HEK293 (cell line): ENCODE data around the gene CA5B.
"Not testable (repeated sequence)": the region's sequence is repeated elsewhere in the genome, so short reads cannot be mapped to it uniquely, and the experiment has no call there.

ENCODE experiments used
- CTCF ChIA-PET: fragments of 350-600 bp; formaldehyde crosslinking; extraction: SDS; loops from one replicate; lab custom pipeline; 2021; ENCODE audit warnings: antibody characterized with exemption; lab: Yijun Ruan, JAX
- POLR2A ChIA-PET: fragments of 300-600 bp; formaldehyde crosslinking; extraction: SDS; loops from one replicate; lab custom pipeline; 2020; ENCODE audit warnings: antibody characterized with exemption, inconsistent platforms; lab: Yijun Ruan, JAX
- H3K27ac ChIP-seq: fragments of 200-500 bp; sonication (Bioruptor generic); 2 replicates; pipeline ENCODE4 v1.5.1; 2014; ENCODE audit warnings: low read depth, low read length, control low read depth, inconsistent platforms; ENCODE audit errors: extremely low read depth
- H3K36me3 ChIP-seq, 2 experiments: fragments of 200-500 bp in 1 of 2; sonication (Bioruptor generic) in 1 of 2; 1 replicate in 1 of 2; 2 replicates in 1 of 2; pipeline ENCODE4 v1.5.1; 2014 to 2017; ENCODE audit warnings: inconsistent platforms in 2 of 2, low read length in 2 of 2; ENCODE audit not compliant: control insufficient read depth in 2 of 2, insufficient read depth in 1 of 2
- H3K4me1 ChIP-seq: fragments of 200-500 bp; sonication (Bioruptor generic); 2 replicates; pipeline ENCODE4 v1.5.1; 2014; ENCODE audit warnings: mild to moderate bottlenecking, low read length, inconsistent platforms; ENCODE audit not compliant: control insufficient read depth, insufficient read depth
- H3K4me3 ChIP-seq: 2 replicates; pipeline ENCODE4 v1.5.1; 2011; ENCODE audit warnings: low read depth, mild to moderate bottlenecking, control low read depth, low read length, moderate library complexity
- H3K9me3 ChIP-seq: fragments of 200-500 bp; sonication (Bioruptor generic); 2 replicates; pipeline ENCODE4 v1.5.1; 2014; ENCODE audit warnings: low read depth, low read length, inconsistent platforms; ENCODE audit not compliant: control insufficient read depth, insufficient read depth
- BCL6B ChIP-seq: fragments of 450-650 bp; formaldehyde crosslinking; IDR thresholded peaks from 2 replicates; pipeline ENCODE4 v1.5.1; 2017; ENCODE audit warnings: missing biosample characterization, missing genetic modification characterization
- GLIS1 ChIP-seq: fragments of 450-650 bp; formaldehyde crosslinking; IDR thresholded peaks from 2 replicates; pipeline ENCODE4 v1.5.1; 2016; ENCODE audit warnings: missing biosample characterization, missing genetic modification characterization
- OSR2 ChIP-seq: fragments of 450-650 bp; formaldehyde crosslinking; IDR thresholded peaks from 2 replicates; pipeline ENCODE4 v1.5.1; 2016; ENCODE audit warnings: missing biosample characterization, missing genetic modification characterization
- ZNF10 ChIP-seq: fragments of 450-650 bp; formaldehyde crosslinking; IDR thresholded peaks from 2 replicates; pipeline ENCODE4 v1.5.1; 2017; ENCODE audit warnings: missing biosample characterization, missing genetic modification characterization
- ZNF174 ChIP-seq: fragments of 450-650 bp; formaldehyde crosslinking; IDR thresholded peaks from 2 replicates; pipeline ENCODE4 v1.5.0; 2017; ENCODE audit warnings: missing biosample characterization, mild to moderate bottlenecking, missing genetic modification characterization
- ZNF184 ChIP-seq: fragments of 450-650 bp; IDR thresholded peaks from 2 replicates; pipeline ENCODE4 v1.5.1; 2018; ENCODE audit warnings: missing biosample characterization, mild to moderate bottlenecking, missing genetic modification characterization
- ZNF202 ChIP-seq: fragments of 450-650 bp; formaldehyde crosslinking; IDR thresholded peaks from 2 replicates; pipeline ENCODE4 v1.5.1; 2016; ENCODE audit warnings: missing biosample characterization, missing genetic modification characterization, borderline replicate concordance
- ZNF214 ChIP-seq: fragments of 450-650 bp; formaldehyde crosslinking; IDR thresholded peaks from 2 replicates; pipeline ENCODE4 v1.5.1; 2017; ENCODE audit warnings: missing biosample characterization, mild to moderate bottlenecking, missing genetic modification characterization, borderline replicate concordance
- ZNF501 ChIP-seq: fragments of 450-650 bp; formaldehyde crosslinking; IDR thresholded peaks from 2 replicates; pipeline ENCODE4 v1.5.1; 2016; ENCODE audit warnings: missing biosample characterization, missing genetic modification characterization
- ZNF518A ChIP-seq: fragments of 450-650 bp; formaldehyde crosslinking; conservative IDR thresholded peaks from 2 replicates; pipeline ENCODE4 v1.5.1; 2016; ENCODE audit warnings: low read depth, missing biosample characterization, missing genetic modification characterization
- ZNF548 ChIP-seq: fragments of 450-650 bp; formaldehyde crosslinking; IDR thresholded peaks from 2 replicates; pipeline ENCODE4 v1.5.1; 2016; ENCODE audit warnings: missing biosample characterization, missing genetic modification characterization
- TF ChIP-seq, protein P1 (sequence below): fragments of 450-650 bp; formaldehyde crosslinking; IDR thresholded peaks from 2 replicates; pipeline ENCODE4 v1.5.1; 2016; ENCODE audit warnings: missing biosample characterization, missing genetic modification characterization
- TF ChIP-seq, protein P2 (sequence below): fragments of 450-650 bp; formaldehyde crosslinking; IDR thresholded peaks from 2 replicates; pipeline ENCODE4 v1.5.1; 2016; ENCODE audit warnings: missing biosample characterization, missing genetic modification characterization
- TF ChIP-seq, protein P3 (sequence below): fragments of 450-650 bp; formaldehyde crosslinking; IDR thresholded peaks from 2 replicates; pipeline ENCODE4 v1.5.1; 2017; ENCODE audit warnings: missing biosample characterization, missing genetic modification characterization

CA5B gene

GRCh38 chrX:15702488-15703371 is 35.3 kb upstream of the CA5B start (continued):
- no peak for TF ChIP-seq GLIS1 (tag by site-specific recombination)
- TF ChIP-seq ZNF548 = no peak
- no peak for TF ChIP-seq ZNF501 (tag by site-specific recombination)
- no peak for TF ChIP-seq ZNF214 (tag by site-specific recombination)

DNA sequence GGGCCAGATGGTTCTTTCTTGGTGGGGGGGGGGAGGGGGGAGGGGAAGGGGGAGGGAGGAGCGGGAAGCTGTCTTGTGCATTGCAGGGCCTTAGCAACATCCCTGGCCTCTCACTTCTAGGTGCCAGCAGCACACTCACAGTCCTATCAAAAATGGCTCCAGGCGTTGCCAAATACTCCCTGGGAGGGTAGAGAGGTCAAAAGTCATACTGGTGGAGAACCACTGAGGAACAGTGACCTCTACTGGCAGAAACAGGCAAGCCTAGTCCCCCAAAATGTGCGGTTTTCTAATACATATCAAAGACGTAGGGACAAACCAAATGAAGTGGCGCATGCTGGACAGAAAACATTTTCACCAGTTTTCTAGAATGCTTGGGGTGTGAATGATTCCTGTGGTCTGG is 34.3 kb upstream of the CA5B start:
- H3K4me3 ChIP-seq, H3K9me3 ChIP-seq, CTCF ChIA-PET, H3K4me1 ChIP-seq, H3K27ac ChIP-seq: not testable (repeated sequence)
- peaks cover 5 to 30% of the 10 kb centered on the region in 2 experiments for H3K36me3 ChIP-seq
- POLR2A ChIA-PET = interaction anchor here (0.6 kb wide), 1 partner anchor 25 kb away, joined by 5 read pairs; no protein-coding TSS in a partner anchor

- H3K9me3 ChIP-seq, H3K4me3 ChIP-seq, POLR2A ChIA-PET, H3K27ac ChIP-seq, H3K4me1 ChIP-seq, CTCF ChIA-PET: not testable (repeated sequence)
- H3K36me3 ChIP-seq = peaks cover under 1 to 30% of the 10 kb centered on the region in 2 experiments; a peak in 2 of 3 replicates
Measured at GRCh38 chrX:15704273-15704672, 33.8 kb upstream of the CA5B start.

DNA sequence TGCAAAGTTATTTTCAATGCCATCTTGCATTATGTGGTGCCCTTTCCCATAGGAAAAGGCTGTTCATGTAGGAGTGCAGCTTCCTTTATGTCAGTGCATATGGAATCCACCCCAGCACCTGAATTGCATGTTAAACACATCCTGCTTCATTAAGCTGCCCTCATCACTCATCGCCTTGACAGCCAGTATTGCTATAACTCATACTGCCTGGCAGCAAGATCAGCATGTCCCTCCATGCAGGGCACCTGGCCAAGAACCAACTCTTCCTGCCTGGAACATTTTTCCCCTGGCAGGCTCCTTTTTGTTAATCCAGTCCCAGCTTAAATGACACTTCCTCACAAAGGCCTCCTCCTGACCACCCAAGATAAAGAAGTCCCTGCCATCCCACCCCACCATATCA is 23.5 kb upstream of the CA5B start:
- Histone ChIP-seq H3K27ac (no peak overlapping the region), H3K4me3 (no peak overlapping the region), H3K9me3 (no peaks in the 10 kb centered on the region; the same call in 1 of the 2 replicates), H3K36me3 (no peaks in the 10 kb centered on the region), H3K4me1 (no peaks in the 10 kb centered on the region)
- ChIA-PET CTCF (interaction anchor here (1.3 kb wide), 1 partner anchor 27 kb away, joined by 4 read pairs; no protein-coding TSS in a partner anchor), POLR2A (interaction anchor here (1.1 kb wide), 1 partner anchor 238 kb away, joined by 3 read pairs; no protein-coding TSS in a partner anchor)
- TF ChIP-seq, protein P1, sequence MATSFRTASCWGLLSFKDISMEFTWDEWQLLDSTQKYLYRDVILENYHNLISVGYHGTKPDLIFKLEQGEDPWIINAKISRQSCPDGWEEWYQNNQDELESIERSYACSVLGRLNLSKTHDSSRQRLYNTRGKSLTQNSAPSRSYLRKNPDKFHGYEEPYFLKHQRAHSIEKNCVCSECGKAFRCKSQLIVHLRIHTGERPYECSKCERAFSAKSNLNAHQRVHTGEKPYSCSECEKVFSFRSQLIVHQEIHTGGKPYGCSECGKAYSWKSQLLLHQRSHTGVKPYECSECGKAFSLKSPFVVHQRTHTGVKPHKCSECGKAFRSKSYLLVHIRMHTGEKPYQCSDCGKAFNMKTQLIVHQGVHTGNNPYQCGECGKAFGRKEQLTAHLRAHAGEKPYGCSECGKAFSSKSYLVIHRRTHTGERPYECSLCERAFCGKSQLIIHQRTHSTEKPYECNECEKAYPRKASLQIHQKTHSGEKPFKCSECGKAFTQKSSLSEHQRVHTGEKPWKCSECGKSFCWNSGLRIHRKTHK (tag by site-specific recombination) = no peak
- TF ChIP-seq ZNF174 (tag by site-specific recombination) (no peak), ZNF184 (no peak), OSR2 (tag by site-specific recombination) (no peak), BCL6B (tag by site-specific recombination) (no peak), ZNF202 (tag by site-specific recombination) (no peak), ZNF10 (tag by site-specific recombination) (no peak), ZNF518A (tag by site-specific recombination) (no peak)
- TF ChIP-seq, protein P2, sequence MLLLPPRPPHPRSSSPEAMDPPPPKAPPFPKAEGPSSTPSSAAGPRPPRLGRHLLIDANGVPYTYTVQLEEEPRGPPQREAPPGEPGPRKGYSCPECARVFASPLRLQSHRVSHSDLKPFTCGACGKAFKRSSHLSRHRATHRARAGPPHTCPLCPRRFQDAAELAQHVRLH (tag by site-specific recombination) = no peak
- TF ChIP-seq, protein P3, sequence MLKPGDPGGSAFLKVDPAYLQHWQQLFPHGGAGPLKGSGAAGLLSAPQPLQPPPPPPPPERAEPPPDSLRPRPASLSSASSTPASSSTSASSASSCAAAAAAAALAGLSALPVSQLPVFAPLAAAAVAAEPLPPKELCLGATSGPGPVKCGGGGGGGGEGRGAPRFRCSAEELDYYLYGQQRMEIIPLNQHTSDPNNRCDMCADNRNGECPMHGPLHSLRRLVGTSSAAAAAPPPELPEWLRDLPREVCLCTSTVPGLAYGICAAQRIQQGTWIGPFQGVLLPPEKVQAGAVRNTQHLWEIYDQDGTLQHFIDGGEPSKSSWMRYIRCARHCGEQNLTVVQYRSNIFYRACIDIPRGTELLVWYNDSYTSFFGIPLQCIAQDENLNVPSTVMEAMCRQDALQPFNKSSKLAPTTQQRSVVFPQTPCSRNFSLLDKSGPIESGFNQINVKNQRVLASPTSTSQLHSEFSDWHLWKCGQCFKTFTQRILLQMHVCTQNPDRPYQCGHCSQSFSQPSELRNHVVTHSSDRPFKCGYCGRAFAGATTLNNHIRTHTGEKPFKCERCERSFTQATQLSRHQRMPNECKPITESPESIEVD (tag by site-specific recombination) = no peak
